Calu3 (cell line): ENCODE results near the gene MTUS2. TPM values are rescaled to one million over a fixed set of nuclear protein-coding genes. Genes with fewer than 3 reads are reported as not detected.

Source experiments
- BruUV-seq: library from RNA; stranded (reverse); fragments of 400-500 nt; replicated peaks from 2 replicates; lab custom pipeline; 2021; lab: Mats Ljungman, UMichigan
- CTCF ChIA-PET: fragments of 300-600 bp; sonication (Branson Sonifier 250); formaldehyde crosslinking; loops from one replicate; lab custom pipeline; 2022; ENCODE audit warnings: antibody characterized with exemption; lab: Charles Lee
- DNase-seq: peaks from one replicate; pipeline ENCODE4 v3.0.0; 2022
- H3K27ac Mint-ChIP-seq: one replicate; pipeline ENCODE4 v1.8.0; 2022; ENCODE audit warnings: mixed read lengths; ENCODE audit not compliant: unreplicated experiment
- H3K27me3 Mint-ChIP-seq: one replicate; pipeline ENCODE4 v1.8.0; 2022; ENCODE audit warnings: mixed read lengths; ENCODE audit not compliant: unreplicated experiment
- H3K36me3 Mint-ChIP-seq: one replicate; pipeline ENCODE4 v1.8.0; 2022; ENCODE audit warnings: mild to moderate bottlenecking, moderate library complexity, mixed read lengths; ENCODE audit not compliant: insufficient read depth, unreplicated experiment
- H3K4me1 Mint-ChIP-seq: one replicate; pipeline ENCODE4 v1.8.0; 2022; ENCODE audit warnings: mild to moderate bottlenecking, low read depth, mixed read lengths; ENCODE audit not compliant: unreplicated experiment
- H3K4me3 Mint-ChIP-seq: one replicate; pipeline ENCODE4 v1.8.0; 2022; ENCODE audit warnings: mild to moderate bottlenecking, low read depth, moderate library complexity, mixed read lengths; ENCODE audit not compliant: unreplicated experiment
- H3K9me3 Mint-ChIP-seq: one replicate; pipeline ENCODE4 v1.8.0; 2022; ENCODE audit warnings: low read depth, mixed read lengths; ENCODE audit not compliant: unreplicated experiment
- intact Hi-C: fragments of 100-400 bp; cut with micrococcal nuclease; formaldehyde crosslinking; loops from one replicate; pipeline ENCODE4 v1.10.0; 2022; ENCODE audit not compliant: unreplicated experiment
- total RNA-seq: library from RNA; stranded (reverse); gene quantifications from 2 replicates; pipeline ENCODE4 v1.2.3, GENCODE V29; 2022
- TF ChIP-seq, protein P1 (sequence below): fragments of 200-600 bp; IDR thresholded peaks from one replicate; pipeline ENCODE4 v1.8.0; 2022; ENCODE audit warnings: antibody characterized with exemption; ENCODE audit not compliant: unreplicated experiment

Gene MTUS2
- total RNA-seq, 1 experiment from 2014 or later = not detected

DNA sequence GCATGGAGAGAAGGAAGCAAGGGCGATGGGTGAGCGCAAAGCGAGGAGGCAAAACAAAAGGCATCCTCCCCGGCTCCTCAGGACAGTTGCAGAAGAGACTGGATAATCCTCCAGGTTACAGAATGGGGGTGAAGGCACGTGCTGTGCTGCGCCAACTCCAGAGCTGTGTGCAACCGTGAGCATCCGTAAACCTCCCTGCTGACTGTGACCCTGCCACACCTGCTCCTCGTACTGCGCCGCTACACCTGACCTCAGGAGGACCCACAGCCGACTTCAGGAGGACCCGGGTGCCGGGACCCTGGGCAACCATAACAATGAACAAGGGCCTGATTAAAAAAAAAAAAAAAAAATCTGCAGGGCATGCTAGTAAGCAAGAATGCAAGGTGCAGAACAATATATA is 706.6 kb downstream of the MTUS2 start:
- no TSS peak for BruUV-seq
- TF ChIP-seq, protein P1, sequence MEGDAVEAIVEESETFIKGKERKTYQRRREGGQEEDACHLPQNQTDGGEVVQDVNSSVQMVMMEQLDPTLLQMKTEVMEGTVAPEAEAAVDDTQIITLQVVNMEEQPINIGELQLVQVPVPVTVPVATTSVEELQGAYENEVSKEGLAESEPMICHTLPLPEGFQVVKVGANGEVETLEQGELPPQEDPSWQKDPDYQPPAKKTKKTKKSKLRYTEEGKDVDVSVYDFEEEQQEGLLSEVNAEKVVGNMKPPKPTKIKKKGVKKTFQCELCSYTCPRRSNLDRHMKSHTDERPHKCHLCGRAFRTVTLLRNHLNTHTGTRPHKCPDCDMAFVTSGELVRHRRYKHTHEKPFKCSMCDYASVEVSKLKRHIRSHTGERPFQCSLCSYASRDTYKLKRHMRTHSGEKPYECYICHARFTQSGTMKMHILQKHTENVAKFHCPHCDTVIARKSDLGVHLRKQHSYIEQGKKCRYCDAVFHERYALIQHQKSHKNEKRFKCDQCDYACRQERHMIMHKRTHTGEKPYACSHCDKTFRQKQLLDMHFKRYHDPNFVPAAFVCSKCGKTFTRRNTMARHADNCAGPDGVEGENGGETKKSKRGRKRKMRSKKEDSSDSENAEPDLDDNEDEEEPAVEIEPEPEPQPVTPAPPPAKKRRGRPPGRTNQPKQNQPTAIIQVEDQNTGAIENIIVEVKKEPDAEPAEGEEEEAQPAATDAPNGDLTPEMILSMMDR = no peak
- no peak for DNase-seq
- intact Hi-C loops = no loop called here
- H3K27me3 Mint-ChIP-seq = no peaks in the 10 kb centered on the region
- H3K36me3 Mint-ChIP-seq = peaks cover 22% of the 10 kb centered on the region
- H3K9me3 Mint-ChIP-seq = no peaks in the 10 kb centered on the region
- no peak overlapping the region for H3K27ac Mint-ChIP-seq
- H3K4me3 Mint-ChIP-seq = no peak overlapping the region
- CTCF ChIA-PET = interaction anchor here (0.7 kb wide), 1 partner anchor 141 kb away, joined by 4 read pairs; no protein-coding TSS in a partner anchor
- H3K4me1 Mint-ChIP-seq = no peaks in the 10 kb centered on the region

DNA sequence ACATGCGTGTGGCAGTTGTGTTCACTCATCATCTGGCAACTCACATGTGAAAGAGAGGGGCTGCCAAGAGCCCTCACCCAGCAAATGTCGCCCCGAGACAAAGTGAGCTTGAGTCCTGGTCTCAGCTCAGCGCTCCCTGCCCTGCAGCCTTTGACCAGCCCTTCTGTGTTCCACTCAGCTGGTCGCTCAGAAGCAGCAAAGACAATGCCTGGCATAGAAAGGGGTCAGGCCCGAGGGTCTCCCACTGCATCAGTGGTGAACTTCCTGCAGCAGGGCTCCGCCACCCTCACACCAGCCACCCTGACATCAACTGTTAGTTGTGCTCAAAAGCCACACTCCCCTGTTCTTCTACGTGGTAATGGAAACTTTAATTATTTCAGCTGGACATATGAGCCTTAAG is 707.4 kb downstream of the MTUS2 start:
- no peak for DNase-seq
- intact Hi-C loops = no loop called here
- Mint-ChIP-seq H3K36me3 (peaks cover 16% of the 10 kb centered on the region), H3K27ac (no peak overlapping the region), H3K9me3 (no peaks in the 10 kb centered on the region), H3K27me3 (no peaks in the 10 kb centered on the region), H3K4me1 (no peaks in the 10 kb centered on the region), H3K4me3 (no peak overlapping the region)
- TF ChIP-seq, protein P1 = no peak
- CTCF ChIA-PET = interaction anchor here (0.7 kb wide), 1 partner anchor 140 kb away, joined by 4 read pairs; no protein-coding TSS in a partner anchor
- no TSS peak for BruUV-seq

DNA sequence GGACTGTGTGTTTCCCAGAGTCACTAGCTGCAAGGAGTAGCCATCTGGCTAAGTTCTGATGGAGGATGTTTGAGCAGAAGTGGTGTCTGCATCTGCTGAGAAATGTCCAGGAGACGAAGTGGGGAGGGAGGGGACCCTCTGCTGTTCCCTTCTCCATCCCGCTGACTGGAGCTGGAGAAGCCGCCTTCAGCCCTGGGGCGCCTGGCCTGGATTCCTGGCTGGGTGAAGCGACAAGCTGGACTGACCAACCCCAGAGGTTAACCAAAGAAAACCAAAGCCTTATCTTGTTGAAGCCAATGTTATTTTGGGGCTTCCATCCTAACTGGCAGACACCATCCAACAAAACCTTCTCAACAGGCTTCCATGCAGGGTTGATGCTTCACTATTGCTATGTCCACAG is 707.8 kb downstream of the MTUS2 start:
- DNase-seq = no peak
- H3K27ac Mint-ChIP-seq = no peak overlapping the region
- H3K36me3 Mint-ChIP-seq = peaks cover 15% of the 10 kb centered on the region
- intact Hi-C loops = no loop called here
- no peaks in the 10 kb centered on the region for H3K27me3 Mint-ChIP-seq
- CTCF ChIA-PET = no interaction called here
- no peaks in the 10 kb centered on the region for H3K9me3 Mint-ChIP-seq
- H3K4me1 Mint-ChIP-seq = no peaks in the 10 kb centered on the region
- H3K4me3 Mint-ChIP-seq = no peak overlapping the region
- BruUV-seq = no TSS peak
- TF ChIP-seq, protein P1 = no peak

DNA sequence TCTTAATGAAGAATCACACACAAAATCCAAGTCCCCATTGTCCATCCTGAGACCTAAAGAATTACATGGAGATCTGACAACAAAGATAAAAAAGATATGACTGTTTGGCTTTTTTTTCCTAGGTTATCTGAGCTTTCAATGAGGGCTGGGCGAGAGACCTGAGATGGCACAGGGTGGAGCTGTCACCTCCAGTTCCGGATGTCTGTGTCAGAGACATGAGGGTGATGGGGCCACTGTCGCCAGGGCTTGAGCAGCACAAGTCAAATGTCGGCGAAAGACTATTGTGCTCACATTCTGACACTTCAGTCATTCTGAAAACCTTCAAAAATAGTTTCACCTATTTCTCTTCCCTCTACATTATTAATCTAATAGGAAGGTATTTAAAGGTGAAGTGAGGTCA is 709.6 kb downstream of the MTUS2 start:
- TF ChIP-seq, protein P1 = no peak
- Mint-ChIP-seq H3K9me3 (no peaks in the 10 kb centered on the region), H3K4me3 (no peak overlapping the region), H3K36me3 (peaks cover 25% of the 10 kb centered on the region), H3K4me1 (no peaks in the 10 kb centered on the region), H3K27me3 (no peaks in the 10 kb centered on the region), H3K27ac (no peak overlapping the region)
- BruUV-seq = TSS peak; percentile 10
- intact Hi-C loops = no loop called here
- CTCF ChIA-PET = no interaction called here
- DNase-seq = no peak
